ENCODE measurements around the gene FCHSD2.
"Not testable (repeated sequence)": the region's sequence is repeated elsewhere in the genome, so short reads cannot be mapped to it uniquely, and the experiment has no call there.

FCHSD2 gene

GRCh38 chr11:72791228-72791627 lies 350.9 kb downstream of the FCHSD2 start:
- not testable (repeated sequence) for DNase-seq (ENCODE audit: low read depth)

GRCh38 chr11:72789493-72790131 lies 352.5 kb downstream of the FCHSD2 start:
- DNase-seq (ENCODE audit: low read depth), result no peak

DNA sequence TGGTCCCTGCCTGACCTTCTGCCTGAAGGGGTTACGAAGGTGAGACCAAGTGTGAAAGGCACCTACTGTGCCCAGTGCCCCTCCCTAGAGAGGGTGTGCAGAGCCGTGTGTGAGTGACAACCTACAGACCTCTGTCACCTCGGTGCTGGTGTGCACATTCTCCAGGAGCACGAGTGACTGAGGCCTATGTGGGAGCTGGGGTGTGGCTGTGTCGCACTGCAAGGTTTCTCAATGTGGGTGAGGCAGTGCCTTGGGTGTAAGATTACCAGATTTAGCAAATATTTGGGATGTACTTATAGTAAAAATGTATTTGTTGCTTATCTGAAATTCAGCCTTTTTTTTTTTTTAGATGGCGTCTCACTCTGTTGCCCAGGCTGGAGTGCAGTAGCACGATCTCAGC lies 353.9 kb downstream of the FCHSD2 start:
- no peak for DNase-seq (ENCODE audit: low read depth)

- no peak for DNase-seq (ENCODE audit: low read depth)
Observed at GRCh38 chr11:72787216-72788104, 354.7 kb downstream of the FCHSD2 start.
